Motor neuron (in vitro differentiated cells): ENCODE results near the gene ABHD17A. TPM values are rescaled to one million over a fixed set of nuclear protein-coding genes. Genes with fewer than 3 reads are reported as not detected.

Experiments
- ATAC-seq, 8 experiments: fragments of 200-7000 bp; cut with Tn5 transposase; replicated peaks in 6 of 8; 2 replicates each; pipeline ENCODE4 v1.8.0; 2021; ENCODE audit warnings: mild to moderate bottlenecking in 8 of 8, moderate library complexity in 8 of 8
- H3K27ac ChIP-seq, 2 donors: fragments of 250-450 bp; sonication (Bioruptor Pico); 2 replicates each; pipeline ENCODE4 v1.9.0; 2021; ENCODE audit warnings: antibody characterized with exemption in 2 of 2, mild to moderate bottlenecking in 2 of 2, moderate library complexity in 1 of 2
- H3K4me1 ChIP-seq, 2 donors: fragments of 250-450 bp; sonication (Bioruptor Pico); replicated peaks in 1 of 2; 2 replicates each; pipeline ENCODE4 v1.6.1; 2021; ENCODE audit warnings: antibody characterized with exemption in 2 of 2, mild to moderate bottlenecking in 2 of 2, moderate library complexity in 1 of 2
- H3K4me3 ChIP-seq, 5 donors: fragments of 250-450 bp; sonication (Bioruptor Pico); 2 replicates each; pipeline ENCODE4 v1.9.0; 2021; ENCODE audit warnings: antibody characterized with exemption in 5 of 5, mild to moderate bottlenecking in 5 of 5, moderate library complexity in 4 of 5
- WGBS, 10 experiments: fragments of 450-650 bp; shearing (Covaris generic); methylation state at CpG; one replicate each; pipeline ENCODE4 v1.0.0; 2022; 5-methylcytosine and 5-hydroxymethylcytosine counted together
- in situ Hi-C, 9 experiments: fragments of 400-800 bp; cut with MboI; loops; one replicate each; pipeline ENCODE4 v1.15.0; 2021; ENCODE audit warnings: low sequenced_read_pairs in 9 of 9, low pct_unique_long_range_greater_than_20kb in 2 of 9; ENCODE audit not compliant: unreplicated experiment in 9 of 9
- total RNA-seq, 8 experiments: library from RNA; unstranded; fragments of 300-600 nt; gene quantifications; 2 replicates each; pipeline versions ENCODE4 v1.2.3 to v1.2.4, GENCODE V29; 2022

The ABHD17A gene
- total RNA-seq, 8 experiments from 2014 or later: 30.4 to 42.3 (median 37.2) TPM

- peaks cover 76 to 84% of the 10 kb centered on the region in 2 donors for H3K4me1 ChIP-seq
- 0 to 36% (median 20%) methylated on average over 3 to 4 of the region's 73 CpGs; no CpG with 5 or more reads in 7 of the 10 experiments for WGBS, 10 experiments
- in situ Hi-C loops: no loop called here
- ATAC-seq: peak; percentile 1 to 42 (median 29)
- H3K27ac ChIP-seq: peak overlapping the region; percentile 91
- H3K4me3 ChIP-seq: peak overlapping the region; percentile 1 to 37 (median 22)
These were observed 28.3 kb downstream of the ABHD17A start for GRCh38 chr19:1856698-1857603.

- Histone ChIP-seq H3K4me3 (peak overlapping the region in 4 of 5 donors; percentile 1 to 37 (median 26)), H3K4me1 (peaks cover 69 to 86% of the 10 kb centered on the region in 2 donors), H3K27ac (peak overlapping the region; percentile 91)
- peak in 2 of 8 experiments; percentile 0 for ATAC-seq
- in situ Hi-C loops: no loop called here
- 60 to 65% methylated on average over 3 to 4 of the region's 6 CpGs; no CpG with 5 or more reads in 8 of the 10 experiments for WGBS, 10 experiments
These were observed 29.0 kb downstream of the ABHD17A start for GRCh38 chr19:1856345-1856697.

- ATAC-seq: peak in 7 of 8 experiments; percentile 0 to 14 (median 2)
- in situ Hi-C loops: no loop called here
- Histone ChIP-seq H3K4me1 (peaks cover 65 to 81% of the 10 kb centered on the region in 2 donors), H3K27ac (peak overlapping the region; percentile 91), H3K4me3 (peak overlapping the region in 3 of 5 donors; percentile 24 to 30 (median 25))
- 0 to 20% (median 1%) methylated on average over 1 to 6 of the region's 13 CpGs; no CpG with 5 or more reads in 6 of the 10 experiments for WGBS, 10 experiments
These were observed 29.5 kb downstream of the ABHD17A start for GRCh38 chr19:1855828-1856255.

- Histone ChIP-seq H3K4me3 (peak overlapping the region in 4 of 5 donors; percentile 4 to 30 (median 24)), H3K27ac (peak overlapping the region; percentile 91), H3K4me1 (peaks cover 60 to 75% of the 10 kb centered on the region in 2 donors)
- peak; percentile 55 to 78 (median 68) for ATAC-seq
- 0% methylated on average over 1 of the region's 33 CpGs; no CpG with 5 or more reads in 6 of the 10 experiments for WGBS, 10 experiments
- in situ Hi-C loops: no loop called here
These were observed 30.1 kb downstream of the ABHD17A start for GRCh38 chr19:1855040-1855827.

GRCh38 chr19:1854542-1855039 is 30.7 kb downstream of the ABHD17A start:
- H3K4me3 ChIP-seq: peak overlapping the region in 2 of 5 donors; percentile 22 to 30
- in situ Hi-C loops: no loop called here
- peak in 1 of 8 experiments; percentile 1 for ATAC-seq
- H3K4me1 ChIP-seq: peaks cover 54 to 71% of the 10 kb centered on the region in 2 donors
- 0 to 54% (median 4%) methylated on average over 2 to 5 of the region's 37 CpGs; no CpG with 5 or more reads in 7 of the 10 experiments for WGBS, 10 experiments
- H3K27ac ChIP-seq: peak overlapping the region; percentile 75 to 86

GRCh38 chr19:1854039-1854541 is 31.2 kb downstream of the ABHD17A start:
- Histone ChIP-seq H3K4me3 (no peak overlapping the region), H3K27ac (peak overlapping the region; percentile 75 to 86), H3K4me1 (peaks cover 49 to 66% of the 10 kb centered on the region in 2 donors)
- WGBS, 10 experiments: no CpG with 5 or more reads among the region's 16 CpGs
- no peak for ATAC-seq
- in situ Hi-C loops: no loop called here

GRCh38 chr19:1853295-1854038 is 31.8 kb downstream of the ABHD17A start:
- Histone ChIP-seq H3K4me3 (no peak overlapping the region), H3K4me1 (peaks cover 48 to 59% of the 10 kb centered on the region in 2 donors), H3K27ac (no peak overlapping the region)
- in situ Hi-C loops: no loop called here
- WGBS, 10 experiments: 0 to 60% (median 18%) methylated on average over 1 to 3 of the region's 27 CpGs; no CpG with 5 or more reads in 7 of the 10 experiments
- peak in 3 of 8 experiments; percentile 0 to 21 (median 1) for ATAC-seq

GRCh38 chr19:1852581-1853128 is 32.6 kb downstream of the ABHD17A start:
- ATAC-seq: no peak
- no peak overlapping the region for H3K4me3 ChIP-seq
- H3K4me1 ChIP-seq: peaks cover 44 to 51% of the 10 kb centered on the region in 2 donors
- peak overlapping the region in 1 of 2 donors; percentile 22 for H3K27ac ChIP-seq
- in situ Hi-C loops: no loop called here
- 80% methylated on average over 8 of the region's 9 CpGs; no CpG with 5 or more reads in 9 of the 10 experiments for WGBS, 10 experiments

GRCh38 chr19:1851654-1852580 is 33.4 kb downstream of the ABHD17A start:
- Histone ChIP-seq H3K4me1 (peaks cover 42 to 51% of the 10 kb centered on the region in 2 donors), H3K27ac (peak overlapping the region in 1 of 2 donors; percentile 22), H3K4me3 (peak overlapping the region in 2 of 5 donors; percentile 10 to 16)
- 20 to 93% (median 50%) methylated on average over 1 to 9 of the region's 66 CpGs; no CpG with 5 or more reads in 7 of the 10 experiments for WGBS, 10 experiments
- peak in 4 of 8 experiments; percentile 0 to 4 (median 2) for ATAC-seq
- in situ Hi-C loops: no loop called here

- no peak for ATAC-seq
- Histone ChIP-seq H3K27ac (peak overlapping the region in 1 of 2 donors; percentile 22), H3K4me1 (peaks cover 36 to 49% of the 10 kb centered on the region in 2 donors), H3K4me3 (no peak overlapping the region)
- in situ Hi-C loops: no loop called here
- WGBS, 10 experiments: 80 to 100% (median 100%) methylated on average over 1 to 4 of the region's 31 CpGs; no CpG with 5 or more reads in 4 of the 10 experiments
These were observed 34.3 kb downstream of the ABHD17A start for GRCh38 chr19:1850809-1851653.
